ENCODE data around the gene IRF2BP1. TPM values are rescaled to one million over a fixed set of nuclear protein-coding genes. Genes with fewer than 3 reads are reported as not detected.

IRF2BP1 gene
- total and polyA plus RNA-seq, 2 of the 13 experiments (the other 11 are each of a cell fraction or from before 2014, with no cell fraction given), result 4.3 to 14.3 TPM

DNA sequence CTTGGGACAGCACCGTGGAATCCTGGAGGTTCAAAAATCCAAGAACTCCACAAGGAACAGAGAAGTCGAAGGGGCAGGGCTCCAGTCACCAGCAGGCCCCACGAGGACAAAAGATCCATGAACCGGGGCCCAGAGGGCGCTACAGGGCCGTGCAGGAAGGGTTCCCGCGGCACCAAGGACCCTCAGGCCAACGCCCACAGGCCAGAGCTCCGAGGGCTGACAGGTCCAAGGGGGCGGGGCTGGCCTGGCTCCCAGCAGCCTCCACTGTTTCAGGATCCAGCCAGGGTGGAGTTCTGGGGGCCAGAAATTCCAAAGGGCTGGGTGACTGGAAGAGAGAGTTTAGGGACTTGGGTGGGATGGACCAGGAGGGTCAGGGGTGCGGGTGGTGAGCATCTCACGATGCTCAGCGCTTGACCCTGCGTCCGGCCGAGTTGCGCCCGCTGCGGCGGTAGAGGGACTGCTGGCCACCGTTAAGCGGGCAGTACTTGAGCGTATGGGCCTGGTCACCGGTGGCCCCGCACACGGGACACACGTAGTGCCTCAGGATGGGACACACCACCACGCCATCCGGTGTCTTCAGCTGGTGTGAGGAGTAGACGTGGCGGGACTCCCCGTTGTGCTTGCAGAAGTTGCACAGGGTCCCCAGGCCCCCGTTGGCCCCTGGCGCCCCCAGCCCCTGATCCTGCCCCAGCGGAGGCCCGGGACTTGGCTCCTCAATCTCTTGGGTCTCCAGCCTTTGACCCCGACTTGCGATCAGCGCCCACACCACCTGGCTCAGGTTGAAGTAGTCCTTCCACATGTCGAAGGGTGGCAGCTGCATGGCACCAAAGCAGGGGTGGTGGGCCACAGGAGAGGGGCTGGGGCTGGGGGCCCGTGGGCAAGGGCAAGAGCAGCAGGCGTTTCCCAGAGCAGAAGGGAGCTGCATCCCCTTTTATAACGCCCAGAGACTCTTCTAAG, 28.2 kb upstream of the IRF2BP1 start, which contains the start of gene NANOS2 (continued):
- TF ChIP-seq ARID4A (CRISPR knock-in tag; IDR thresholded peaks at IDR 0.05; ENCODE audit: borderline replicate concordance), result peak; percentile 20; the same call in 1 of the 2 replicates
- TF ChIP-seq, protein P1, sequence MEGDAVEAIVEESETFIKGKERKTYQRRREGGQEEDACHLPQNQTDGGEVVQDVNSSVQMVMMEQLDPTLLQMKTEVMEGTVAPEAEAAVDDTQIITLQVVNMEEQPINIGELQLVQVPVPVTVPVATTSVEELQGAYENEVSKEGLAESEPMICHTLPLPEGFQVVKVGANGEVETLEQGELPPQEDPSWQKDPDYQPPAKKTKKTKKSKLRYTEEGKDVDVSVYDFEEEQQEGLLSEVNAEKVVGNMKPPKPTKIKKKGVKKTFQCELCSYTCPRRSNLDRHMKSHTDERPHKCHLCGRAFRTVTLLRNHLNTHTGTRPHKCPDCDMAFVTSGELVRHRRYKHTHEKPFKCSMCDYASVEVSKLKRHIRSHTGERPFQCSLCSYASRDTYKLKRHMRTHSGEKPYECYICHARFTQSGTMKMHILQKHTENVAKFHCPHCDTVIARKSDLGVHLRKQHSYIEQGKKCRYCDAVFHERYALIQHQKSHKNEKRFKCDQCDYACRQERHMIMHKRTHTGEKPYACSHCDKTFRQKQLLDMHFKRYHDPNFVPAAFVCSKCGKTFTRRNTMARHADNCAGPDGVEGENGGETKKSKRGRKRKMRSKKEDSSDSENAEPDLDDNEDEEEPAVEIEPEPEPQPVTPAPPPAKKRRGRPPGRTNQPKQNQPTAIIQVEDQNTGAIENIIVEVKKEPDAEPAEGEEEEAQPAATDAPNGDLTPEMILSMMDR (CRISPR knock-in tag; IDR thresholded peaks at IDR 0.05), result peak; percentile 71
- no peak for TF ChIP-seq ZNF367 (CRISPR knock-in tag; IDR thresholded peaks at IDR 0.05; ENCODE audit: borderline replicate concordance)
- no peak for TF ChIP-seq ZNF260 (CRISPR knock-in tag; IDR thresholded peaks at IDR 0.05; ENCODE audit: borderline replicate concordance, low read depth)
- peak; percentile 44 for TF ChIP-seq THAP11 (CRISPR knock-in tag; IDR thresholded peaks at IDR 0.05)
- TF ChIP-seq ZNF768 (CRISPR knock-in tag; IDR thresholded peaks at IDR 0.05), result peak; percentile 90
- TF ChIP-seq, protein P2, sequence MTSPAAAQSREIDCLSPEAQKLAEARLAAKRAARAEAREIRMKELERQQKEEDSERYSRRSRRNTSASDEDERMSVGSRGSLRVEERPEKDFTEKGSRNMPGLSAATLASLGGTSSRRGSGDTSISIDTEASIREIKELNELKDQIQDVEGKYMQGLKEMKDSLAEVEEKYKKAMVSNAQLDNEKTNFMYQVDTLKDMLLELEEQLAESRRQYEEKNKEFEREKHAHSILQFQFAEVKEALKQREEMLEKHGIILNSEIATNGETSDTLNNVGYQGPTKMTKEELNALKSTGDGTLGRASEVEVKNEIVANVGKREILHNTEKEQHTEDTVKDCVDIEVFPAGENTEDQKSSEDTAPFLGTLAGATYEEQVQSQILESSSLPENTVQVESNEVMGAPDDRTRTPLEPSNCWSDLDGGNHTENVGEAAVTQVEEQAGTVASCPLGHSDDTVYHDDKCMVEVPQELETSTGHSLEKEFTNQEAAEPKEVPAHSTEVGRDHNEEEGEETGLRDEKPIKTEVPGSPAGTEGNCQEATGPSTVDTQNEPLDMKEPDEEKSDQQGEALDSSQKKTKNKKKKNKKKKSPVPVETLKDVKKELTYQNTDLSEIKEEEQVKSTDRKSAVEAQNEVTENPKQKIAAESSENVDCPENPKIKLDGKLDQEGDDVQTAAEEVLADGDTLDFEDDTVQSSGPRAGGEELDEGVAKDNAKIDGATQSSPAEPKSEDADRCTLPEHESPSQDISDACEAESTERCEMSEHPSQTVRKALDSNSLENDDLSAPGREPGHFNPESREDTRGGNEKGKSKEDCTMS (CRISPR knock-in tag; conservative IDR thresholded peaks at IDR 0.05), result no peak
- no peak for TF ChIP-seq HNRNPLL (IDR thresholded peaks at IDR 0.05; ENCODE audit: low read depth, low read length, poor library complexity, severe bottlenecking)
- peak; percentile 35; the same call in 1 of the 2 replicates for TF ChIP-seq ZNF770 (CRISPR knock-in tag; IDR thresholded peaks at IDR 0.05)
- TF ChIP-seq ZNF543 (CRISPR knock-in tag; IDR thresholded peaks at IDR 0.05), result no peak
- no peak for TF ChIP-seq ZNF10 (CRISPR knock-in tag; IDR thresholded peaks at IDR 0.05; ENCODE audit: borderline replicate concordance, low read depth)
- no peak for TF ChIP-seq AKAP8 (CRISPR knock-in tag; IDR thresholded peaks at IDR 0.05)
- no peak for TF ChIP-seq ZNF780A (CRISPR knock-in tag; IDR thresholded peaks at IDR 0.05)
- 0 out of 2 replicates have a peak, but pooled peaks have one; percentile 27 for TF ChIP-seq ZNF501 (CRISPR knock-in tag; IDR thresholded peaks at IDR 0.05)
- TF ChIP-seq, protein P3, sequence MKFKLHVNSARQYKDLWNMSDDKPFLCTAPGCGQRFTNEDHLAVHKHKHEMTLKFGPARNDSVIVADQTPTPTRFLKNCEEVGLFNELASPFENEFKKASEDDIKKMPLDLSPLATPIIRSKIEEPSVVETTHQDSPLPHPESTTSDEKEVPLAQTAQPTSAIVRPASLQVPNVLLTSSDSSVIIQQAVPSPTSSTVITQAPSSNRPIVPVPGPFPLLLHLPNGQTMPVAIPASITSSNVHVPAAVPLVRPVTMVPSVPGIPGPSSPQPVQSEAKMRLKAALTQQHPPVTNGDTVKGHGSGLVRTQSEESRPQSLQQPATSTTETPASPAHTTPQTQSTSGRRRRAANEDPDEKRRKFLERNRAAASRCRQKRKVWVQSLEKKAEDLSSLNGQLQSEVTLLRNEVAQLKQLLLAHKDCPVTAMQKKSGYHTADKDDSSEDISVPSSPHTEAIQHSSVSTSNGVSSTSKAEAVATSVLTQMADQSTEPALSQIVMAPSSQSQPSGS (CRISPR knock-in tag; IDR thresholded peaks at IDR 0.05), result no peak

Measured in HepG2 (cell line).